ENCODE results near the gene PTCH1.

The PTCH1 gene

GRCh38 chr9:95463148-95464060 lies 53.4 kb downstream of the PTCH1 start:
- peak overlapping the region in 1 of 2 experiments; percentile 50; a peak in 2 of 4 replicates for H3K4me3 ChIP-seq (ENCODE audit: low read depth in 1 of 2, low read length in 2 of 2)
- peak overlapping the region; percentile 21; the same call in 1 of the 2 replicates for H3K9ac ChIP-seq (ENCODE audit: low read depth, low read length)
- no peaks in the 10 kb centered on the region for H3K9me3 ChIP-seq (ENCODE audit: insufficient read depth, low read length, severe bottlenecking)
- ATAC-seq (ENCODE audit: insufficient read depth, low read depth), result no peak
- H3K79me2 ChIP-seq (ENCODE audit: insufficient read depth, low read length), result no peaks in the 10 kb centered on the region
- peak overlapping the region; percentile 56 for H3K27ac ChIP-seq (ENCODE audit: low read length)
- no peak overlapping the region for H2AFZ ChIP-seq (ENCODE audit: low read depth, low read length)
- no peaks in the 10 kb centered on the region for H3K36me3 ChIP-seq (ENCODE audit: insufficient read depth, low read length)
- H3K4me1 ChIP-seq (ENCODE audit: insufficient read depth, low read length), result peaks cover 27% of the 10 kb centered on the region
- H4K20me1 ChIP-seq (ENCODE audit: insufficient read depth, low read length), result peaks cover 43% of the 10 kb centered on the region
- H3K4me2 ChIP-seq (ENCODE audit: insufficient read depth, low read length), result peak overlapping the region; percentile 69
- no peak for DNase-seq
- no peak for TF ChIP-seq CTCF (IDR thresholded peaks at IDR 0.05; ENCODE audit: borderline replicate concordance, extremely low read depth, low read length, poor library complexity, severe bottlenecking)
- no peak for TF ChIP-seq EZH2 (IDR thresholded peaks at IDR 0.05; ENCODE audit: borderline replicate concordance, low read depth, low read length, severe bottlenecking)
- peaks cover 42% of the 10 kb centered on the region for H3K27me3 ChIP-seq (ENCODE audit: insufficient read depth, low read length, poor library complexity)

- Histone ChIP-seq H3K9me3 (ENCODE audit: insufficient read depth, low read length, severe bottlenecking) (no peaks in the 10 kb centered on the region), H3K4me2 (ENCODE audit: insufficient read depth, low read length) (peak overlapping the region; percentile 69), H3K4me3 (ENCODE audit: low read depth in 1 of 2, low read length in 2 of 2) (peak overlapping the region in 1 of 2 experiments; percentile 50; a peak in 2 of 4 replicates), H3K27me3 (ENCODE audit: insufficient read depth, low read length, poor library complexity) (peaks cover 47% of the 10 kb centered on the region), H3K27ac (ENCODE audit: low read length) (peak overlapping the region; percentile 56), H3K79me2 (ENCODE audit: insufficient read depth, low read length) (no peaks in the 10 kb centered on the region), H4K20me1 (ENCODE audit: insufficient read depth, low read length) (peaks cover 49% of the 10 kb centered on the region), H3K9ac (ENCODE audit: low read depth, low read length) (no peak overlapping the region), H2AFZ (ENCODE audit: low read depth, low read length) (no peak overlapping the region), H3K36me3 (ENCODE audit: insufficient read depth, low read length) (no peaks in the 10 kb centered on the region), H3K4me1 (ENCODE audit: insufficient read depth, low read length) (peaks cover 27% of the 10 kb centered on the region)
- DNase-seq (peak; percentile 95), ATAC-seq (ENCODE audit: insufficient read depth, low read depth) (peak; percentile 87)
- no peak for TF ChIP-seq EZH2 (IDR thresholded peaks at IDR 0.05; ENCODE audit: borderline replicate concordance, low read depth, low read length, severe bottlenecking)
These were observed 54.3 kb downstream of the PTCH1 start for GRCh38 chr9:95462249-95463147.

- TF ChIP-seq CTCF (IDR thresholded peaks at IDR 0.05; ENCODE audit: borderline replicate concordance, extremely low read depth, low read length, poor library complexity, severe bottlenecking) (no peak), EZH2 (IDR thresholded peaks at IDR 0.05; ENCODE audit: borderline replicate concordance, low read depth, low read length, severe bottlenecking) (no peak)
- DNase-seq (no peak), ATAC-seq (ENCODE audit: insufficient read depth, low read depth) (no peak)
- Histone ChIP-seq H3K4me2 (ENCODE audit: insufficient read depth, low read length) (peak overlapping the region; percentile 69), H3K36me3 (ENCODE audit: insufficient read depth, low read length) (no peaks in the 10 kb centered on the region), H3K79me2 (ENCODE audit: insufficient read depth, low read length) (no peaks in the 10 kb centered on the region), H3K27me3 (ENCODE audit: insufficient read depth, low read length, poor library complexity) (peaks cover 42% of the 10 kb centered on the region), H3K4me3 (ENCODE audit: low read depth in 1 of 2, low read length in 2 of 2) (peak overlapping the region in 1 of 2 experiments; percentile 37; a peak in 2 of 4 replicates), H2AFZ (ENCODE audit: low read depth, low read length) (no peak overlapping the region), H4K20me1 (ENCODE audit: insufficient read depth, low read length) (peaks cover 49% of the 10 kb centered on the region), H3K27ac (ENCODE audit: low read length) (no peak overlapping the region), H3K9ac (ENCODE audit: low read depth, low read length) (no peak overlapping the region), H3K9me3 (ENCODE audit: insufficient read depth, low read length, severe bottlenecking) (no peaks in the 10 kb centered on the region), H3K4me1 (ENCODE audit: insufficient read depth, low read length) (peaks cover 27% of the 10 kb centered on the region)
These were observed 55.1 kb downstream of the PTCH1 start for GRCh38 chr9:95461448-95462248.
